ACC112 (cell line): ENCODE data around the gene SLC8A3.

Experiments
- H2AFZ ChIP-seq: fragments of 200-600 bp; sonication (generic); one replicate; pipeline ENCODE4 v1.6.0; 2017; ENCODE audit warnings: antibody characterized with exemption, low read length; ENCODE audit not compliant: unreplicated experiment
- H3K27ac ChIP-seq: fragments of 200-600 bp; sonication (generic); 2 replicates; pipeline ENCODE4 v1.5.1; 2014; ENCODE audit warnings: low read depth, mild to moderate bottlenecking, antibody characterized with exemption, low read length, moderate library complexity
- H3K27me3 ChIP-seq: fragments of 200-600 bp; sonication (generic); 2 replicates; pipeline ENCODE4 v1.6.1; 2014; ENCODE audit warnings: mild to moderate bottlenecking, antibody characterized with exemption, low read length, moderate library complexity, mixed read lengths; ENCODE audit not compliant: insufficient read depth
- H3K36me3 ChIP-seq: fragments of 200-600 bp; sonication (generic); 2 replicates; pipeline ENCODE4 v1.6.1; 2016; ENCODE audit warnings: mild to moderate bottlenecking, antibody characterized with exemption, low read length, moderate library complexity, mixed read lengths; ENCODE audit not compliant: insufficient read depth
- H3K4me1 ChIP-seq: fragments of 200-600 bp; sonication (generic); one replicate; pipeline ENCODE4 v1.6.1; 2016; ENCODE audit warnings: low read length, mixed read lengths; ENCODE audit not compliant: insufficient read depth, unreplicated experiment, control insufficient read depth
- H3K4me3 ChIP-seq: fragments of 200-600 bp; sonication (generic); 2 replicates; pipeline ENCODE4 v1.5.1; 2014; ENCODE audit warnings: mild to moderate bottlenecking, low read depth, low read length
- H3K79me2 ChIP-seq: fragments of 200-600 bp; sonication (generic); one replicate; pipeline ENCODE4 v1.6.0; 2016; ENCODE audit warnings: low read length; ENCODE audit not compliant: control insufficient read depth, unreplicated experiment, insufficient read depth

Gene SLC8A3

GRCh38 chr14:70073924-70074566 lies 114.7 kb downstream of the SLC8A3 start:
- H3K27me3 ChIP-seq = peaks cover 45% of the 10 kb centered on the region
- no peaks in the 10 kb centered on the region for H3K4me1 ChIP-seq
- no peak overlapping the region for H3K4me3 ChIP-seq
- H2AFZ ChIP-seq = no peak overlapping the region
- no peak overlapping the region for H3K27ac ChIP-seq
- no peaks in the 10 kb centered on the region for H3K36me3 ChIP-seq
- H3K79me2 ChIP-seq = no peaks in the 10 kb centered on the region

GRCh38 chr14:70069186-70069585 lies 119.6 kb downstream of the SLC8A3 start:
- no peaks in the 10 kb centered on the region for H3K36me3 ChIP-seq
- H2AFZ ChIP-seq = no peak overlapping the region
- H3K79me2 ChIP-seq = no peaks in the 10 kb centered on the region
- peaks cover 34% of the 10 kb centered on the region for H3K27me3 ChIP-seq
- no peaks in the 10 kb centered on the region for H3K4me1 ChIP-seq
- H3K4me3 ChIP-seq = no peak overlapping the region
- no peak overlapping the region for H3K27ac ChIP-seq

GRCh38 chr14:70067810-70068209 lies 120.9 kb downstream of the SLC8A3 start:
- Histone ChIP-seq H3K4me1 (no peaks in the 10 kb centered on the region), H3K27me3 (peaks cover 48% of the 10 kb centered on the region), H3K4me3 (no peak overlapping the region), H3K79me2 (no peaks in the 10 kb centered on the region), H2AFZ (no peak overlapping the region), H3K27ac (no peak overlapping the region), H3K36me3 (no peaks in the 10 kb centered on the region)

GRCh38 chr14:70064136-70064865 lies 124.5 kb downstream of the SLC8A3 start:
- H3K27ac ChIP-seq = no peak overlapping the region
- H2AFZ ChIP-seq = no peak overlapping the region
- H3K79me2 ChIP-seq = no peaks in the 10 kb centered on the region
- peaks cover 38% of the 10 kb centered on the region for H3K27me3 ChIP-seq
- no peaks in the 10 kb centered on the region for H3K4me1 ChIP-seq
- no peak overlapping the region for H3K4me3 ChIP-seq
- H3K36me3 ChIP-seq = no peaks in the 10 kb centered on the region

GRCh38 chr14:70061108-70061507 lies 127.6 kb downstream of the SLC8A3 start:
- no peak overlapping the region for H2AFZ ChIP-seq
- no peaks in the 10 kb centered on the region for H3K79me2 ChIP-seq
- peaks cover 49% of the 10 kb centered on the region for H3K27me3 ChIP-seq
- H3K4me3 ChIP-seq = no peak overlapping the region
- H3K36me3 ChIP-seq = no peaks in the 10 kb centered on the region
- H3K27ac ChIP-seq = no peak overlapping the region
- no peaks in the 10 kb centered on the region for H3K4me1 ChIP-seq

GRCh38 chr14:70059545-70059944 lies 129.2 kb downstream of the SLC8A3 start:
- H3K79me2 ChIP-seq = no peaks in the 10 kb centered on the region
- no peaks in the 10 kb centered on the region for H3K36me3 ChIP-seq
- no peaks in the 10 kb centered on the region for H3K4me1 ChIP-seq
- H3K4me3 ChIP-seq = no peak overlapping the region
- no peak overlapping the region for H2AFZ ChIP-seq
- peaks cover 43% of the 10 kb centered on the region for H3K27me3 ChIP-seq
- no peak overlapping the region for H3K27ac ChIP-seq

GRCh38 chr14:70057519-70058136 lies 131.1 kb downstream of the SLC8A3 start:
- no peaks in the 10 kb centered on the region for H3K36me3 ChIP-seq
- no peak overlapping the region for H3K27ac ChIP-seq
- H3K4me1 ChIP-seq = no peaks in the 10 kb centered on the region
- H3K27me3 ChIP-seq = peaks cover 27% of the 10 kb centered on the region
- H3K4me3 ChIP-seq = no peak overlapping the region
- H2AFZ ChIP-seq = no peak overlapping the region
- no peaks in the 10 kb centered on the region for H3K79me2 ChIP-seq

GRCh38 chr14:70052990-70053389 lies 135.8 kb downstream of the SLC8A3 start:
- Histone ChIP-seq H3K27ac (no peak overlapping the region), H3K79me2 (no peaks in the 10 kb centered on the region), H3K27me3 (peaks cover 20% of the 10 kb centered on the region), H3K4me3 (no peak overlapping the region), H2AFZ (no peak overlapping the region), H3K4me1 (no peaks in the 10 kb centered on the region), H3K36me3 (no peaks in the 10 kb centered on the region)

- no peak overlapping the region for H2AFZ ChIP-seq
These were observed 138.6 kb downstream of the SLC8A3 start for GRCh38 chr14:70050136-70050535.

GRCh38 chr14:70049605-70050004 lies 139.1 kb downstream of the SLC8A3 start:
- H3K36me3 ChIP-seq = no peaks in the 10 kb centered on the region
- no peak overlapping the region for H3K4me3 ChIP-seq
- H3K4me1 ChIP-seq = no peaks in the 10 kb centered on the region
- H2AFZ ChIP-seq = no peak overlapping the region
- H3K27ac ChIP-seq = no peak overlapping the region
- peaks cover 8% of the 10 kb centered on the region for H3K27me3 ChIP-seq
- H3K79me2 ChIP-seq = no peaks in the 10 kb centered on the region

More at GRCh38 chr14:70050136-70050535, 138.6 kb downstream of the SLC8A3 start:
- H3K27me3 ChIP-seq = peaks cover 6% of the 10 kb centered on the region
- no peak overlapping the region for H3K27ac ChIP-seq
- no peaks in the 10 kb centered on the region for H3K4me1 ChIP-seq
- no peak overlapping the region for H3K4me3 ChIP-seq
- H3K79me2 ChIP-seq = no peaks in the 10 kb centered on the region
- H3K36me3 ChIP-seq = no peaks in the 10 kb centered on the region

GRCh38 chr14:70048313-70048654 lies 140.5 kb downstream of the SLC8A3 start:
- no peak overlapping the region for H2AFZ ChIP-seq
- H3K27me3 ChIP-seq = peaks cover 11% of the 10 kb centered on the region; the same call in 1 of the 2 replicates
- H3K36me3 ChIP-seq = no peaks in the 10 kb centered on the region
- H3K27ac ChIP-seq = no peak overlapping the region
- no peaks in the 10 kb centered on the region for H3K4me1 ChIP-seq
- no peak overlapping the region for H3K4me3 ChIP-seq
- no peaks in the 10 kb centered on the region for H3K79me2 ChIP-seq
